Dedifferentiated amniotic fluid mesenchymal stem cell (primary cell): Measurements from ENCODE around the gene LARP4.
"Not testable (repeated sequence)": the region's sequence is repeated elsewhere in the genome, so short reads cannot be mapped to it uniquely, and the experiment has no call there.

Experiments
- DNase-seq: peaks from one replicate; pipeline ENCODE4 v3.0.0-alpha.2; 2016; ENCODE audit errors: extremely low spot score

The LARP4 gene

DNA sequence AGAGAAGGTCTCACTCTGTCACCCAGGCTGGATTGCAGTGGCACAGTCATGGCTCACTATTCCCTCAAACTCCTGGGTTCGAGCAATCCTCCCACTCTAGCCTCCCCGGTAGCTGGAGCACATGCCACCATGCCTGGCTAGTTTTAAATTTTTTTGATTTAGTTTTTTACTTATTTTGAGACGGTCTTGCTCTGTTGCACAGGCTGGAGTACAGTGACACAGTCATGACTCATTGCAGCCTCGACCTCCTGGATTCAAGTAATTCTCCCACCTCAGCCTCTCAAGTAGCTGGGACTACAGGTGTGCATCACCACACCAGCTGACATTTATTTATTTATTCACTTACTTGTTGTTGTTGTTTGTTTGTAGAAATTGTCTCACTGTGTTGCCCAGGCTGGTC is 81.9 kb downstream of the LARP4 start:
- DNase-seq = no peak

DNA sequence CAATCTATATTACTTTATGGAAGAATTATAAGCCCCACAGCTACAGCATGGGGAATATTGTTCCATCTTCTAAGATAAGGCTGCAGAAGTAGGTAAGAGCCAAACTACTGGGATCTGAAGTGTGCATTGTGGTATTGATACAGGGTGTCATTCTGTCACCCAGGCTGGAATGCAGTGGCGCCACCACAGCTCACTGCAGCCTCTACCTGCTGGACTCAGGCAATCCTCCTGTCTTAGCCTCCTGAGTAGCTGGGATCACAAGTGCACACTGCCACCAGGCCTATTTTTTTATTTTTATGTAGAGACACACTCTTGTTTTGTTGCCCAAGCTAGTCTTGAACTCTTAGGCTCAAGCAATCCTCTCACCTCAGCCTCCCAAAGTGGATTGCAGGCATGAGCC is 82.8 kb downstream of the LARP4 start:
- no peak for DNase-seq

DNA sequence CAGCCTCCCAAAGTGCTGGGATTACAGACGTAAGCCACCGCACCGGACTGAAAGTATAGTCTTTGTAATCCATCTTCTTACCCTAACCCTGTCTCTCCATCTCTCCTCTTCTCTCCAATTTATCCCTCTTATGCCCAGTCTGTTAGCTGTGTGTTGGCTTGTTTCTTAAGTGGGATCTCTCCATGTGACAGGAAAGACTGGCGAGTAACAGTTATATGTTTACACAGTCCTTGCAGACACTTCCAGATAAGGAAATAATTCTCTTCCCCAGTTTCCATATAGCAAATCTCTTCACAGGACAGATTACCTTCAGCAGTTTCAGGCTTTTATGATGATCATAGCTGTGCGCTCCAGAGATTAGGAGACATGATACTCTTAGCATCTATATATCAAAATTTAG is 88.1 kb downstream of the LARP4 start:
- DNase-seq = no peak

DNA sequence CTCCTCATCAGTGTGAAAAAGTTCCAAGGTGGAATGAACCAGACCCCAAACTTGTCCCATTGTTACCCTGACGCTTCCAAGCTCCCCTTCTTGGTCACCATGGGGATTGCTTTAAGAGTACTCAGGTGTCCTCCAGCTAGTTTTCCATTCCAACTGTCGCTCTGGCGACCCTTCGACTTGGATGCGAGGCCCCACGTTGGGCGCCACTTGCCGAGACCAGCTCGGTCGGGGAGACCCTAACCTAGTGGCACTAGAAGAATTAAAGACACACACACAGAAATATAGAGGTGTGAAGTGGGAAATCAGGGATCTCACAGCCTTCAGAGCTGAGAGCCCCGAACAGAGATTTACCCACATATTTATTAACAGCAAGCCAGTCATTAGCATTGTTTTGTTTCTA is 97.4 kb downstream of the LARP4 start:
- DNase-seq = not testable (repeated sequence)

DNA sequence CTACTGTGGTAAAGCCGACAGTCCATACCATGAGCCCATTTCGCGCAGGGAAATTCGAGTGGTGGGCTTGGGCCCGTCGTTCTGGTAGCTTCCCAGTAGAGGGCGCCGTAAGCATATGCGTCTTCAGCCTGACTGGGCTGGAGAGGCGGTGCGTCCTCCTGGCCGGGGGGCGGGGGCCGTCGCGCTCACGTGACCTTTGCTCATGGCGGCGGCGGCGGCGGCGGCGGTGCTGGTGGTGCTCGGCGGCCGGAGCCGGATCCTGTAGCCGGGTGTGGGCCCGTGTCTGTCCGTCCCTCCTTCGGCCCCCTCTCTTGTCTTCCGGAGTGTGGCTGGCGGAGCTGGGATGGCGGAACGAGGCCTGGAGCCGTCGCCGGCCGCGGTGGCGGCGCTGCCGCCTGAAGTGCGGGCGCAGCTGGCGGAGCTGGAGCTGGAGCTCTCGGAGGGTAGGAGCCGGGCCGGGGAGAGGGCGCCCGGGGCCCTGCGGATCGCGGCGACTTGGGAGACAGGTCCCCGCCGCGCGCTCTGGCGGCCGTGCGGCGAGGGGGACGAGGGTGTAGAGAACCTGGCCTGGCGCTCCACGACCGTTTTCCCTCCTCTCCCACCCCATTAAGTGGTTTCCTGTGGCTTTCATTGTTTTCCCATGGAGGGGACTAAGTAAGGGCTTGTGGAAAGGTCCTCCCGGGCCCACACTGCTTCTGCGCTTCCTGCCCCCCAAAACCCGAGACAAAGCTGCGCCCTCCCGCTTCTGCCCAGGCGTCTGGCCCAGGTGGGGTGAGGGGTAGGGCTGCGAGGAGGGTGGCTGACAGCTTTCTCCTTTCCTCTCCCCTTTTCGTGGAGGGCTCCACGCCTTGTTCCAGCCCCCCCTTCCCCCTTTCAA is 104.4 kb downstream of the LARP4 start, which contains the start of gene DIP2B:
Gene DIP2B (plus strand): TSS at position 188 of the 877 bp plus-strand sequence. CDS start 156 bp downstream, at position 344.
- peak; percentile 89 for DNase-seq

DNA sequence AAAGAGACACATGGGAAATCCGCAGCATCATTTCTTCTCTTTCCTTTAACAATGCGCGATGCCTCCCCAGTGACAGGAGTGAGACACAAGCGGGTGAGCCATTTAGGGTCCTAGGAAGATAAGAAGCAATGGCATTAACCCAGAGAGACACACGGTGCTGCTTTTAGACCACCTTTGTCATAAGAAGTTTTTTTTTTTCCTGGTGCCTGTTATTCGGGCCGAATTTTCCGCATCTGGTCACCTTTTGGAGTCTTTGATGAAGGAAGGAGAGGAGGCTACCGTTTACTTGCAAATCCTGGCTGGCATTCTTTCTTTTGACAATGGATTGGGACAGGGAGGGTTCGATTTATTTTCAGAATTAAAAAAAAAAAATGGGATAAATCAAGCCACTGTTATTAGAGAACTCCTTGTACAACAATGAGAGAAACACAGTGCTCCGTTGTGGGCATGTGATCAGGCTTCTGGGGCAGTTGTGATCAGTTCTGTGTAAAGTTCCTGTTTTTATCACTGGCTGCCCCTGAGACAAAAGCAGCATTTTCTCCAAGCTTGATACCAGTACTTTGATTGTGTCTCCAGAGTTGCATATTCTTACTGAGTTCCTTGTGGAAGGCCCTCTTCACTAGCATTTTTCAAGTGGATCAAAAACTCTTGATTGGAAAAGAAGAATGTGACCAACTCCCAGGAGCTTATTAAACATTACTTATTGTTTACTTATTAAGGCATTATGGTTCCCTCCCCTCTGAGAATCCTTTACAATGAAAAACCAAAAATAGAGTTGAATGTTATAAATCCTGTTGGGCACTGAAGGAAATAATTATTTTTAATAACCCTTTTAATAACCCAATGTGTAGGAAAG is 105.2 kb downstream of the LARP4 start:
- no peak for DNase-seq

DNA sequence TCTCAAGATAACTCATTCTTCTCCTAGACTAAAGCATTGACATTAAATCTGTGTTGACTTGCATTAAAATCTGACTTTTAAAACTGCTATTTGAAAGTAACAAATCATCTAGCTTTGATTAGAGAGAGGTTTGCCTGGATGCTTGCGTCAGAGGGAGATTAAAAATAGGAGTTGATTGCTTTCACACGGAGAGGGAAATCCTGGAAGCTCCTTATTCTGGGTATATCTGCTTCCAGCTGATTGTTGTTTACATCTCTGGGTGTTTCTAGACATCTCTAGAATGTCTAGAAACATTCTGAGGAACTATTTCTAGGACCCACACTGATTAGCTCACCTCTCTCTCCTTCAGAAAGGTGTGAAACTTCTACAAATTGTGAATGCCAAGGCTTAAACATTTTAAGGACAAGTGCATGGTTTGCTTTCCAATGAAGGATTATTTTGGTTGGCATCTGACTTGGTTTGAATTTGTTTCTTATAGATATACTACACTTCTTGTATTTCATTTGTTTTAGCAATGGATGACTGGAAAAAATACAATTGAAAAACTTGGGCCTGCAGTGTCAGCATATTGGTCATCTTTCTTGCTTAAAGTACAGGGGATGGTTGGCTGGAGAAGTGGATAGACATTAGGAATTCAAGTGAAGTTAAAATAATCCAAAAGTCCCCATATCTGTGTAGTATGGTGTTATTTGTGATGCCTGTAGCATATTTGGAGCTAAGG is 106.2 kb downstream of the LARP4 start:
- DNase-seq = no peak

DNA sequence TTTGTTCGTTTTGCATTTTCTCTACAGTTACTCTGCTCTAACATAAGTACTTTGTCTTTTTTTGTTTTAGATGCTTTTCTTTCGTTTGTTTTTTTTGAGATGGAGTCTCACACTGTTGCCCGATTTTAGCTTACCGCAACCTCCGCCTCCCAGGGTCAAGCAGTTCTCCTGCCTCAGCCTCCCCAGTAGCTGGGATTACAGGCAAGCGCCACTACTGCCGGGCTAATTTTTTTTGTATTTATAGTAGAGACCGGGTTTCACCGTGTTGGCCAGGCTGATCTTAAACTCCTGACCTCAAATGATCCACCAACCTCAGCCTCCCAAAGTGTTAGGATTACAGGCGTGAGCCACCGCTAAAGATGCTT is 106.8 kb downstream of the LARP4 start:
- no peak for DNase-seq

DNA sequence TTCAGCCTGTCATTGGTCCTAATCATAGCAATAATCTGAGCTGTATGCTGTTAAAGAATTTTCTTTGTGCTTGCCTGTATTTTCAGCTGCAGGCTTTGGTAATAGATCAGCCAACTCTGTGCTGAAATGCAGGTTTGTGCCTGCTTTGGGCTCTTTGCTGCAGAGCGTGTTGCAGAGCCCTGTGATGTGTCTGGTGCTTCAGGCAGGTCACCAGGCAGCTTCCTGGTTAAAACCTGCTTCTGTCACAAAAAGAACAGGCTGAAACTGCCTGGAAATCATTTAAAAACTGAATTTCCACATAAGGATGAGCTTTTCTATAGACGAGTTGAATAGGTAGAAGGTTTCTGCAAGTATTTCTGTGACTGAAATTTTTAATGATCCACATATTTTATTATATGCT is 107.2 kb downstream of the LARP4 start:
- no peak for DNase-seq

DNA sequence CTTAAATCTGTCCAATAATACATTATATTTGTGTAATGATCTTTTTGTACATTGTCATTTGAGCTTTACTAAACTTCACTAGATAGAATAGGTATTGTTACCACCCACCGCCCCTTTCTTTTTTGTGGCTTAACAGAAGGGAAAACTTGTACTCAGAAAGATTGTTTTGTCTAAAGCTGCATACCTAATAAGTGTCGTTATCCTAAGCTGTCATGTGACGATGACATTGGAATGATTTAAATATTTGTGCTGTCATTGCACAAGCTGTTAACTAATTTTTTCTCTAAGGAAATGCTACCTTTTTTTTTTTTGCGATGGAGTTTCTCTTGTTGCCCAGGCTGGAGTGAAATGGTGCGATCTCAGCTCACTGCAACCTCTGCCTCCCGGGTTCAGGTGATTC is 107.7 kb downstream of the LARP4 start:
- DNase-seq = no peak

DNA sequence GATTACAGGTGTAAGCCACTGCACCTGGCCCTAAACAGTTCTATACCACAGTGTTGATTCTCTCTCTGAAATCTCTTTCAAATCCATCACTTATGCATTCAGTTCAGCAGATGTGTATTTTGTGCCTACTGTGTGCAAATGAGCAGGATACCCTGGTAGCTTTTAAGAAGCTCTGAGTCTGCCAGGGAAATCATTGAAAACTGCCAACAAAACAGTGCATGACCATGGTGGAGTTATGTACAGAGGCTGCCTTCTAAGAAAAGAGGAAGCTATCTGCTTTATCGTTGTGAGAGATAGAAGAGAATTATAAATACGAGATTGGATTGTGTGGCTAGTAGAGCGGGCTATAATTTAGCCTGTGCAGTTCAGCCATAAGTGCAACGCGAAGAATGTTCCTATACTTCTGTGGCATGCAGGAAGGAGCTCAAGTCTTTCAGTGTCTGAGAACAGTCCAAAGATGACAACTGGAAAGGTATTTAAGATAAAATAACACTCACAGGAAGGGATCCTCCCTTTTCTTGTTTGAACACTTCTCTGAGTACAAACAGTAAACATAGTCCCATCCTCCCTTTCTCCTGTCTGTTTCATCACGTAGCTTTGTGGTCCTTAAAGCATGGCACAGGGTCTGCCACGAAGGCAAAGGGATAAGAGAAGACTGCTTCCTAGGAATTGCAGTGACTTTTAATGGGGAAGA is 108.4 kb downstream of the LARP4 start:
- DNase-seq = no peak

DNA sequence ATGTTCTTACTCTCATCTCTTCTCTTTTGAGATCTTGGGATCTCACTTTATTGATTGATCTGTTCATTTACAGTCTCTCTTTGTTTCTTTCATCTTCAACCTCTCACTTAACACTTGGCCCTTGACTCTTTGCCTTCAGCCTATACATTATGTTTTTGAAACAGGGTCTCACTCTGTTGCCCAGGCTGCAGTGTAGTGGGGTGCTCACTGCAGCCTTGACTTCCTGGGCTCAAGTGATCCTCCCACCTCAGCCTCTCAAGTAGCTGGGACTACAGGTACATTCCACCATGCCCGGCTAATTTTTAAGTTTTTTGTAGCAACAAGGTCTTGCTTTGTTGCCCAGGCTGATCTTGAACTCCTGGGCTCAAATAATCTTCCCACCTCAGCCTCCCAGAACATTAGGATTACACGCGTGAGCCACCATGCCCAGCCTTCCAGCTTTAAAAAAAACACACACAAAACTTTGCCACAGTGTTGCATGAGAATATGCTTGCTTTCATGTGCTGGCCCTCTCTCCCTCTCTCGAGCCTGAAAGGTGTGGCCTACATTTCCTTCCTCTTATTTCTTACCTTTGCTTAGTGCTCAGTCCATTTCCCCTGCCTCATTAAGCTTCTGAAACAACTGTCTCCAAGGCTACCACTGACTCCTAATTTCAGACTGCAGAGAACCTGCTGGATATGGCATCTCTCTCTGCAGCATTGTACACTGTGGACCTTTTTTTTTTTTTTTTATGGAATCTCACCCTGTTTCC is 114.0 kb downstream of the LARP4 start:
- DNase-seq = no peak

DNA sequence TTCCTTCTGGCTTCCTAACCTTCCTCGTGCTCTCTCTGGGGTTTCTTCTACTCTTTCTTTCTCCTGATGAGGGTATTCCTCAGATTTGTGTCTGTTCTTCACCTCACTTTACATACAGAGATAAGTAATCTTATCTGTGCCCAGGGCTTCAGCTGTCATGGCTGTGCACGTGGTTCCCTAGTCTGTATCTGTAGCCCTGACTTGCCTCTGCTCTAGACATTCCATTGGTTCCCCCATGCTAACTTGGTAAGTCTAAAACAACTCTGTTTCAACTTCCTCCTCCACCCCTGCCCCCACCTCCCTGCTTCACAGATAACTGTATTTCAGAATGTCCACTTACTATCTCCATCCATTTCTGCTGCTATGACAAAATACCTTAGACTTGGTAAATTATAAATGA is 114.9 kb downstream of the LARP4 start:
- no peak for DNase-seq

DNA sequence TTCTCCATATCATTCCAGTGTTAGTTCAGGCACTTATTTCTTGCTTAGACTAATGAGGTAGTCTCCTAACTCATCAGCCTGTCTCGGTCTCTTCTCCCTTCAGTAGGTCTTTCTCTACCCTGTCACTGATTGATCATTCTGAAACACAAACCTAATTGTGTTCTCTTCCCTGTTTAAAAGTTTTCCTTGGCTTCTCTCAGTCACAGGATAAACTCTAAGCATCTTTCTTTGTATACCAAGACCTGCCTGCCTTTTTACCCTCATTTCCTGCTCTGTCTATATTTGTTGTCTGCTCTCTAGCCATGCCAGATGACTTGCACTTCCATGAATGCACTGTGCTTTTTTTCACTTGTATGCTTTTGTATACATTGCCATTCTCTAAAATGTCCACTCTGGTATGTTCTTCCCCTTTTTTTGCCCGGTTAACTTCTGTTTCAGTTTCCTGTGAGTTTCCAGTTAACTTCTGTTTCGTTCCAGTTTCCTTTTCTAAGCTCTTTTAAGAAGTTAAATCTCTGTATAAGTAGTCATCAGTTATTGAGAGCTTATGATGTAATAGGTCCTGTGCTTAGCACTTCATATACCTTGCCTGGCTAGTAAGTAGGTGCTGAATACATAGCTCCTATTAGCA is 116.8 kb downstream of the LARP4 start:
- DNase-seq = no peak

DNA sequence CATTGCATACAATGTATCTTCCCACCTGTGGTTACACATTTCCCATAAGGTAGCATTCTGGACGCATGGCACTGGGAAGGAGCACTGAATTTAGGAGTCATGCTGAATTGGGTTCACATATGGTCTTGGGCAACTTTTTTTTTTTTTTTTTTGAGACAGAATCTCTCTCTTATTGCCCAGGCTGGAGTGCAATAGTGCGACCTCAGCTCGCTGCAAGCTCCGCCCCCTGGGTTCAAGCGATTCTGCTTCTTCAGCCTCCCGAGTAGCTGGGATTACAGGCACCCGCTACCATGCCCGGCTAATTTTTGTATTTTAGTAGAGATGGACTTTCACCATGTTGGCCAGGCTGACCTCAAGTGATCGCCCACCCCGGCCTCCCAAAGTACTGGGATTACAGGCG is 117.4 kb downstream of the LARP4 start:
- DNase-seq = no peak

DNA sequence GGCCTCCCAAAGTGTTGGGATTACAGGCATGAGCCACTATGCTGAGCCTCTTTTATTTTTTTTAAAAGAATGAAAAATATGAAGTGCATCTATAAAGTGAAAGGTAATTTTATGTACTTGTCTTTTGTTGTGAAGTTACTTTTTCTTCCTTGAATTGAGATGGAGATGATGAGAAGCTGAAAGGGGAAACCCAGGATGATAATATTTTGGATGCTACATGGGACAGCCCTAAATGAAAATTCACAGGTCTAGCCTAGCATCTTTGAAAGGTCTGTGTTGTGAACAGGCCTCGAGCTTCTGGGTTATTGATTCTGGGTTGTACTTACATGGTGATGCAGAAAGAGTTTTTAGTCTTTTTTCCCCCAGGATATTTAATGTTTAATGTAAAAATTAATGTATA is 118.7 kb downstream of the LARP4 start:
- no peak for DNase-seq

DNA sequence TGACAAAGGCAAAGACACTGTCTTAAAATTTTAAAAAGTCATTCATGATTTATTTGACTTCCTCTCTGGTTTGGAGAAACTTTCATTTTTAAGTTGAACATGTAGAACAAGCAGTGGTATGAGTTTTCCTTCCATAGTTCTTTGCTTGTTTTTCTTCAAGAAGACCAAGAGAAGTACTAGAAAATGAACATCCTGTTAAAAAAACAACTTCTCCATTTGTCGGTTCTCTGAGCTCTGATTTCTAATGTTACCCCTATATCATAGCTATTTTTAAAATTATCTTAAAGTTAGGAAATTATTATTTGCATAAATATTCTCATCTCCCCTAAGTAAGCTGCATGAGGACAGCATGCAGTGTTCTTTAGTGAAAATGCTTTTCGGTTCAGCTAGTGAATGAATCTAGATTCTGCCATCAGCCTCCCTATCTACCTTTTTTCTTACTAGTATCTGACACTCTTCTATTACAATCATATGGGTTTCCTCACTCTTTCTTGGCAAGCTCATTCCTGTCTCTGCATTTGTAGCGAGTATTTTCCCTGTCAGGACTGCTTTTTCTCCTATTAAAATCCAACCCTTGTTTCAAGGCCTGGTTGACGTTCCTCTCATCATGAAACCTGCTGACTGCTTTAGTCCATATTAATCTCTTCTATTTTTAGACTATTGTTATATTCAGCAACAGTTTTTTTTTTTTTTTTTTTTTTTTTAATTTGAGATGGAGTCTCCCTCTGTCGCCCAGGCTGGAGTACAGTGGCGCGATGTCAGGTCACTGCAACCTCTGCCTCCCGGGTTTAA is 119.9 kb downstream of the LARP4 start:
- DNase-seq = no peak

DNA sequence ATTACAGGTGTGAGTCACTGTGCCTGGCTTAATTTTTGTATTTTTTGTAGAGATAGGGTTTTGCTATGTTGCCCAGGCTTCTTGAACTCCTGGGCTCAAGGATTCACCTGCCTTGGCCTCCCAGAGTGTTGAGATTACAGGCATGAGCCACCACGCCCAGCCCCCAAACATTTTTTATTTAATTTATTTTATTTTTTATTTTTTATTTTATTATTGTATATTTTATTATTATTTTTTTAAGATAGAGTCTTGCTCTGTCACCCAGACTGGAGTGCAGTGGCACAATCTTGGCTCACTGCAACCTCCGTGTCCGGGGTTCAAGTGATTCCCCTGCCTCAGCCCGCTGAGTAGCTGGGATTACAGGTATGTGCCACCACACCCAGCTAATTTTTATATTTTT is 121.1 kb downstream of the LARP4 start:
- DNase-seq = not testable (repeated sequence)

DNA sequence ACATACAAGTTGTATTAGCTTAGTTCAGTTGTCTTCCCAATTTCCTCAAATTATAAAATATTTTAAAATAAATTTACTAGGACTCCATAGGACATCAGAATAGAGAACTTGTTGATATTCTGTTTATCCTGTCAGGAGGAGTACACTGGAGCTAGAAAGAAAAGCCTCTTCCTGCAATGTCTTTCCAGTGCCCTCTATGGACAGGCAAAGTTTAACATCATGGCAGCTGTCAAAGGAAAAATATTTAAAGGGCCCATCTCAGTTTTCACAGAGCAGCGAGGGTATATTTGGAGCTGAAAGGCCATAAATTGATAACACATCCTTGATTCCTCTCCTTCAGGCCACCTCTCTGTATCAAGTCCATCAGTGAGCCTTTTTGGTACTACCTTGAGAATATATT is 123.1 kb downstream of the LARP4 start:
- no peak for DNase-seq

DNA sequence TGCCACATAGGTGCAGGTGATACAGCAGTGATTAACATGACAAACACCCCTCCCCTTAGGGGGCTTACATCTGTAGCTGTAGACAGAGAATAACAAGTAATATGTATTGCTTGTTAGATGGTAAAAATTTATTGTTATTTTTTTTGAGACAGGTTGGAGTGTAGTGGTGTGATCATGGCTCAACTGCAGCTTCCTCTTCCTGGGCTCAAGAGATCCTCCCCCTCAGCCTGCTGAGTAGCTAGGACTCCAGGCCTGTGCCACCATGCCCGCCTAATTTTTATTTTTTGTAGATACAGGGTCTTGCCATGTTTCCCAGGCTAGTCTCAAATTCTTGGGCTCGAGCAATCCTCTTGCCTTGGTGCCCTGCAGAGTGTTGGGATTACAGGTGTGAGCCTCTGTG is 123.9 kb downstream of the LARP4 start:
- no peak for DNase-seq
